GM12872 (cell line): ENCODE data around the gene HMX2.

Experiments
- TF ChIP-seq, protein P1 (sequence below): IDR thresholded peaks from 3 replicates; pipeline ENCODE4 v1.5.1; 2011; ENCODE audit warnings: low read depth, mild to moderate bottlenecking, low read length, moderate library complexity; ENCODE audit not compliant: insufficient read depth

Gene HMX2

DNA sequence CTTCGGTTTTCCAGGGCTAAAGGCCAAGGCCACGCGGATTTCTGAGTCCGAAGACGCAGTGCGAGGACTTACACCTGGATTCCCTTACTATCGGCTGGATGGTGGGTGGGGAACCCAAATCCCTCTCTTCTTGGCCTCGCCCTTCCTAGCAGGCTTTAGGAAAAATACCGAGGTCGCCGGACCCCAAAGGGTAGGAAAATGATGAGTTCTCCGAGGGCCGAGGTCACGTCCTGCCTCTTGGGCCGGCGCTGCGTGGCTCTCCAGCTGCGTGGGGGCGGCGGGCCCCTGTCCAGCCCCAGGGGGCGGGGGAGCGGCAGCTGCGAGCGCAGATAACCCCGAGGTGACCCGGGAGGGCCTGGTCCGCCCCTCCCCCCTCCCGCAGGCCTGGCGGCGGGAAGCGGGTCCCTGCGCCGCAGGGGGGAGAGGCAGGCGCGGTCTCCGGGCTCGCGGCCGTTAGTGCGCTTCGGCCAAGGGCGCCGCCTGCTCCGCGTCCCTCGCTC is 13.0 kb upstream of the HMX2 start:
- TF ChIP-seq, protein P1, sequence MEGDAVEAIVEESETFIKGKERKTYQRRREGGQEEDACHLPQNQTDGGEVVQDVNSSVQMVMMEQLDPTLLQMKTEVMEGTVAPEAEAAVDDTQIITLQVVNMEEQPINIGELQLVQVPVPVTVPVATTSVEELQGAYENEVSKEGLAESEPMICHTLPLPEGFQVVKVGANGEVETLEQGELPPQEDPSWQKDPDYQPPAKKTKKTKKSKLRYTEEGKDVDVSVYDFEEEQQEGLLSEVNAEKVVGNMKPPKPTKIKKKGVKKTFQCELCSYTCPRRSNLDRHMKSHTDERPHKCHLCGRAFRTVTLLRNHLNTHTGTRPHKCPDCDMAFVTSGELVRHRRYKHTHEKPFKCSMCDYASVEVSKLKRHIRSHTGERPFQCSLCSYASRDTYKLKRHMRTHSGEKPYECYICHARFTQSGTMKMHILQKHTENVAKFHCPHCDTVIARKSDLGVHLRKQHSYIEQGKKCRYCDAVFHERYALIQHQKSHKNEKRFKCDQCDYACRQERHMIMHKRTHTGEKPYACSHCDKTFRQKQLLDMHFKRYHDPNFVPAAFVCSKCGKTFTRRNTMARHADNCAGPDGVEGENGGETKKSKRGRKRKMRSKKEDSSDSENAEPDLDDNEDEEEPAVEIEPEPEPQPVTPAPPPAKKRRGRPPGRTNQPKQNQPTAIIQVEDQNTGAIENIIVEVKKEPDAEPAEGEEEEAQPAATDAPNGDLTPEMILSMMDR, result no peak

- TF ChIP-seq, protein P1, result no peak
These were observed 12.4 kb upstream of the HMX2 start, which contains the start of gene HMX3 for GRCh38 chr10:123135415-123136141. Gene HMX3, plus strand, starts transcription at chr10:123135970. Its CDS starts 81 bp downstream, at chr10:123136051.

- TF ChIP-seq, protein P1, result no peak
These were observed 11.6 kb upstream of the HMX2 start for GRCh38 chr10:123136221-123136805.

- TF ChIP-seq, protein P1, result no peak
These were observed 10.9 kb upstream of the HMX2 start for GRCh38 chr10:123136806-123137642.

- TF ChIP-seq, protein P1, result no peak
These were observed 8.8 kb upstream of the HMX2 start for GRCh38 chr10:123139165-123139520.

DNA sequence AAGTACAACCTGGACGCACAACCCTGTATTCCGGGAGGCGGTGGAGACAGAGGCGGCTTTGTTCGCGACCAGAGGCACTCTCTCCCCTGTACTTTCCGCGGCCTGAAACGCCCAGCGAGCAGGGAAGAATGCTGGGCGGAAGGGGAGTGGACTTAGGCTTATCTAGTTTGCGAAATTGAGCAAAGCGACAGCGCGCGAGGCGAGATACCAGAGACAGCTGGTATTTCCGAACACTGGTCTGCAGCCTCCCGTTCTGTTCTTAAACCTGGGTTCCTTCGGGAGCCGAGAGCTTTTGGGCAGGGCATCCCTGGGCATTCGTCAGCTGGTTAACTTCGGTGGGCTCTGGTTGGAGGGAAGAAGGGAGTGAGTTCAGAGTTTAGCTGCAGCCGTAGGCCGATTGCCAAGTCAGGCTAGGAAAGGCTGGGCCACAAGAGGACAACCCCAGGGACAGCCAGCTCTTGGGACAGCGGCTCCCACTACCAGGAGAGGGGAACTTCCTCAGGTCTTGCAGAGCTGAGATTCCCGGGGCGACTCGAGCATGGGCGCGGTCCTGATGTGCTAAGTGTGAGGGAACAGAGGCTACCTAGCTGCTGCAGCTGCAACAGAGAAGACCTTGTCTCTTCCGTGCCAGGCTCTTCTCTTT is 8.3 kb upstream of the HMX2 start:
- TF ChIP-seq, protein P1, result no peak
